Measurements from ENCODE around the gene ADAM12.

- TF ChIP-seq, protein P1, sequence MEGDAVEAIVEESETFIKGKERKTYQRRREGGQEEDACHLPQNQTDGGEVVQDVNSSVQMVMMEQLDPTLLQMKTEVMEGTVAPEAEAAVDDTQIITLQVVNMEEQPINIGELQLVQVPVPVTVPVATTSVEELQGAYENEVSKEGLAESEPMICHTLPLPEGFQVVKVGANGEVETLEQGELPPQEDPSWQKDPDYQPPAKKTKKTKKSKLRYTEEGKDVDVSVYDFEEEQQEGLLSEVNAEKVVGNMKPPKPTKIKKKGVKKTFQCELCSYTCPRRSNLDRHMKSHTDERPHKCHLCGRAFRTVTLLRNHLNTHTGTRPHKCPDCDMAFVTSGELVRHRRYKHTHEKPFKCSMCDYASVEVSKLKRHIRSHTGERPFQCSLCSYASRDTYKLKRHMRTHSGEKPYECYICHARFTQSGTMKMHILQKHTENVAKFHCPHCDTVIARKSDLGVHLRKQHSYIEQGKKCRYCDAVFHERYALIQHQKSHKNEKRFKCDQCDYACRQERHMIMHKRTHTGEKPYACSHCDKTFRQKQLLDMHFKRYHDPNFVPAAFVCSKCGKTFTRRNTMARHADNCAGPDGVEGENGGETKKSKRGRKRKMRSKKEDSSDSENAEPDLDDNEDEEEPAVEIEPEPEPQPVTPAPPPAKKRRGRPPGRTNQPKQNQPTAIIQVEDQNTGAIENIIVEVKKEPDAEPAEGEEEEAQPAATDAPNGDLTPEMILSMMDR (IDR thresholded peaks at IDR 0.05 in 2 of 3, conservative IDR thresholded peaks at IDR 0.05 in 1 of 3; ENCODE audit: control insufficient read depth in 2 of 3, extremely low read depth in 1 of 3, insufficient read depth in 1 of 3, low read depth in 3 of 3, low read length in 3 of 3): no peak
- TF ChIP-seq ZSCAN29 (IDR thresholded peaks at IDR 0.05): no peak
These were observed 334.1 kb downstream of the ADAM12 start for GRCh38 chr10:126054191-126054590.

Data from GM12878 (cell line).